Hepatocyte (in vitro differentiated cells): ENCODE measurements around the gene PXDN.

ENCODE experiments used
- CTCF ChIP-seq: fragments of 200-600 bp; sonication (generic); IDR thresholded peaks from 2 replicates; pipeline ENCODE4 v1.5.1; 2016; ENCODE audit warnings: antibody characterized with exemption, mild to moderate bottlenecking; ENCODE audit not compliant: poor library complexity
- EZH2 ChIP-seq: fragments of 200-600 bp; sonication (generic); IDR thresholded peaks from 2 replicates; pipeline ENCODE4 v1.6.1; 2016; ENCODE audit warnings: antibody characterized with exemption, mild to moderate bottlenecking, borderline replicate concordance
- EZH2phosphoT487 ChIP-seq: fragments of 200-600 bp; sonication (generic); IDR thresholded peaks from one replicate; pipeline ENCODE4 v1.6.1; 2018; ENCODE audit warnings: antibody characterized with exemption, mild to moderate bottlenecking, low read depth, moderate library complexity; ENCODE audit not compliant: unreplicated experiment, severe bottlenecking

GRCh38 chr2:1708476-1709334 lies 35.6 kb downstream of the PXDN start:
- TF ChIP-seq EZH2: no peak
- TF ChIP-seq CTCF: no peak
- no peak for TF ChIP-seq EZH2phosphoT487
